Measurements from ENCODE around the gene ACTL10. TPM values are rescaled to one million over a fixed set of nuclear protein-coding genes. Genes with fewer than 3 reads are reported as not detected.

Gene ACTL10
- total and polyA plus RNA-seq, 2 of the 4 experiments (the other 2 are of a cell fraction) = 0.18 to 0.43 TPM

GRCh38 chr20:33648396-33649004, 18.2 kb upstream of the ACTL10 start:
- TF ChIP-seq USF2 (IDR thresholded peaks at IDR 0.05; ENCODE audit: low read depth, low read length) (no peak), MXI1 (IDR thresholded peaks at IDR 0.05; ENCODE audit: borderline replicate concordance, low read depth, low read length) (no peak), CTCF (conservative IDR thresholded peaks at IDR 0.05; ENCODE audit: low read depth, low read length) (no peak), BHLHE40 (IDR thresholded peaks at IDR 0.05; ENCODE audit: low read depth, low read length) (no peak)
- Histone ChIP-seq H3K36me3 (ENCODE audit: control insufficient read depth, insufficient read depth, low read length) (peaks cover 23% of the 10 kb centered on the region), H4K5ac (ENCODE audit: low read depth, low read length) (no peak overlapping the region), H3K27me3 (ENCODE audit: control insufficient read depth, insufficient read depth, low read length) (no peaks in the 10 kb centered on the region), H2BK15ac (ENCODE audit: low read depth, low read length) (no peak overlapping the region), H2BK20ac (ENCODE audit: low read depth, low read length) (no peak overlapping the region), H3K4me2 (ENCODE audit: low read depth, low read length) (no peak overlapping the region), H3K9me1 (ENCODE audit: insufficient read depth, low read length) (peaks cover 14% of the 10 kb centered on the region; the same call in 1 of the 2 replicates), H2AK5ac (ENCODE audit: low read depth, low read length) (no peak overlapping the region), H3K14ac (replicated peaks; ENCODE audit: low read depth, low read length) (no peak overlapping the region), H2BK5ac (ENCODE audit: low read depth, low read length, poor library complexity, severe bottlenecking) (no peak overlapping the region), H3K4me1 (ENCODE audit: control insufficient read depth, insufficient read depth, low read length) (peaks cover 3% of the 10 kb centered on the region; the same call in 1 of the 2 replicates), H3K4ac (ENCODE audit: low read depth, low read length) (no peak overlapping the region), H3K9ac (ENCODE audit: low read depth, low read length) (no peak overlapping the region), H4K91ac (ENCODE audit: insufficient read depth, low read depth, low read length) (no peak overlapping the region; the same call in 1 of the 2 replicates), H3K27ac (ENCODE audit: insufficient read depth, low read length) (no peak overlapping the region), H2AFZ (replicated peaks; ENCODE audit: low read length, poor library complexity) (no peak overlapping the region), H2BK120ac (ENCODE audit: low read depth, low read length) (no peak overlapping the region), H3K4me3 (ENCODE audit: insufficient read depth, low read depth, low read length) (no peak overlapping the region), H3K79me1 (ENCODE audit: low read depth in 1 of 2, low read length in 2 of 2) (no peaks in the 10 kb centered on the region), H3K23ac (ENCODE audit: low read depth, low read length) (no peak overlapping the region; the same call in 1 of the 2 replicates), H4K8ac (ENCODE audit: low read depth in 2 of 2, low read length in 2 of 2) (no peak overlapping the region), H3K18ac (ENCODE audit: low read depth, low read length) (no peak overlapping the region), H2AK9ac (replicated peaks; ENCODE audit: low read depth, low read length, poor library complexity) (no peak overlapping the region), H3K9me3 (ENCODE audit: control insufficient read depth, insufficient read depth, low read length) (no peaks in the 10 kb centered on the region), H4K20me1 (ENCODE audit: insufficient read depth, low read length) (peaks cover 9% of the 10 kb centered on the region; the same call in 1 of the 2 replicates), H3K56ac (ENCODE audit: extremely low read depth, insufficient read depth, low read length) (no peak overlapping the region)
- ChIA-PET POLR2A (ENCODE audit: unreplicated experiment) (no interaction called here), CTCF (no interaction called here)
- intact Hi-C loops (cut with micrococcal nuclease) = no loop called here
- BruUV-seq (replicated peaks) = no TSS peak
- in situ Hi-C loops (cut with MboI; ENCODE audit: low sequenced_read_pairs) = no loop called here
- ATAC-seq (ENCODE audit: low read depth) = 0 out of 2 replicates have a peak, but pooled peaks have one; percentile 9
- 89% methylated on average over 7 of the region's 14 CpGs; no CpG with 5 or more reads in 1 of the 2 experiments for WGBS, 2 experiments (ENCODE audit: extremely low coverage in 2 of 2, insufficient read length in 1 of 2)
- dilution Hi-C loops (cut with HindIII; ENCODE audit: low sequenced_read_pairs, unreplicated experiment) = no loop called here
- no peak for DNase-seq
